22Rv1 (cell line): ENCODE data around the gene BABAM2.

Source experiments
- H3K27ac ChIP-seq: fragments of 450-650 bp; 2 replicates; pipeline ENCODE4 v1.5.1; 2017
- CTCF ChIP-seq: fragments of 450-650 bp; IDR thresholded peaks from 2 replicates; pipeline ENCODE4 v1.5.1; 2017; ENCODE audit warnings: mild to moderate bottlenecking
- ZFX ChIP-seq: fragments of 450-650 bp; IDR thresholded peaks from 2 replicates; pipeline ENCODE4 v1.6.1; 2017; ENCODE audit warnings: antibody characterized with exemption, borderline replicate concordance

The BABAM2 gene

GRCh38 chr2:28357948-28358667 lies 467.6 kb downstream of the BABAM2 start:
- H3K27ac ChIP-seq: no peak overlapping the region
- TF ChIP-seq ZFX: no peak
- no peak for TF ChIP-seq CTCF

- TF ChIP-seq ZFX (no peak), CTCF (no peak)
- H3K27ac ChIP-seq: no peak overlapping the region
Measured at GRCh38 chr2:28358668-28359201, 468.2 kb downstream of the BABAM2 start.

GRCh38 chr2:28359222-28360057 lies 468.9 kb downstream of the BABAM2 start:
- TF ChIP-seq ZFX (no peak), CTCF (no peak)
- H3K27ac ChIP-seq: no peak overlapping the region

- TF ChIP-seq ZFX: no peak
- no peak for TF ChIP-seq CTCF
- no peak overlapping the region for H3K27ac ChIP-seq
Measured at GRCh38 chr2:28360058-28360717, 469.7 kb downstream of the BABAM2 start.

GRCh38 chr2:28360718-28361293 lies 470.3 kb downstream of the BABAM2 start:
- no peak overlapping the region for H3K27ac ChIP-seq
- TF ChIP-seq CTCF (no peak), ZFX (no peak)

- TF ChIP-seq CTCF (no peak), ZFX (no peak)
- H3K27ac ChIP-seq: no peak overlapping the region
Measured at GRCh38 chr2:28361991-28362710, 471.6 kb downstream of the BABAM2 start.
